HEK293 (cell line): ENCODE results near the gene TMEM179B.
A peak's percentile ranks its signal among the peaks of the same experiment; 100 is the strongest.

ENCODE experiments used
- CTCF ChIA-PET: fragments of 350-600 bp; formaldehyde crosslinking; extraction: SDS; loops from one replicate; lab custom pipeline; 2021; ENCODE audit warnings: antibody characterized with exemption; lab: Yijun Ruan, JAX
- POLR2A ChIA-PET: fragments of 300-600 bp; formaldehyde crosslinking; extraction: SDS; loops from one replicate; lab custom pipeline; 2020; ENCODE audit warnings: antibody characterized with exemption, inconsistent platforms; lab: Yijun Ruan, JAX
- H3K27ac ChIP-seq: fragments of 200-500 bp; sonication (Bioruptor generic); 2 replicates; pipeline ENCODE4 v1.5.1; 2014; ENCODE audit warnings: low read depth, low read length, control low read depth, inconsistent platforms; ENCODE audit errors: extremely low read depth
- H3K36me3 ChIP-seq, 2 experiments: fragments of 200-500 bp in 1 of 2; sonication (Bioruptor generic) in 1 of 2; 1 replicate in 1 of 2; 2 replicates in 1 of 2; pipeline ENCODE4 v1.5.1; 2014 to 2017; ENCODE audit warnings: inconsistent platforms in 2 of 2, low read length in 2 of 2; ENCODE audit not compliant: control insufficient read depth in 2 of 2, insufficient read depth in 1 of 2
- H3K4me1 ChIP-seq: fragments of 200-500 bp; sonication (Bioruptor generic); 2 replicates; pipeline ENCODE4 v1.5.1; 2014; ENCODE audit warnings: mild to moderate bottlenecking, low read length, inconsistent platforms; ENCODE audit not compliant: control insufficient read depth, insufficient read depth
- H3K4me3 ChIP-seq: 2 replicates; pipeline ENCODE4 v1.5.1; 2011; ENCODE audit warnings: low read depth, mild to moderate bottlenecking, control low read depth, low read length, moderate library complexity
- H3K9me3 ChIP-seq: fragments of 200-500 bp; sonication (Bioruptor generic); 2 replicates; pipeline ENCODE4 v1.5.1; 2014; ENCODE audit warnings: low read depth, low read length, inconsistent platforms; ENCODE audit not compliant: control insufficient read depth, insufficient read depth
- GFI1B ChIP-seq: fragments of 450-650 bp; formaldehyde crosslinking; IDR thresholded peaks from 2 replicates; pipeline ENCODE4 v1.5.1; 2016; ENCODE audit warnings: missing biosample characterization, missing genetic modification characterization
- GLIS2 ChIP-seq: fragments of 450-650 bp; formaldehyde crosslinking; IDR thresholded peaks from 2 replicates; pipeline ENCODE4 v1.5.1; 2016; ENCODE audit warnings: missing biosample characterization, missing genetic modification characterization
- KLF16 ChIP-seq: fragments of 450-650 bp; formaldehyde crosslinking; IDR thresholded peaks from 2 replicates; pipeline ENCODE4 v1.5.1; 2017; ENCODE audit warnings: missing biosample characterization, missing genetic modification characterization
- PRDM1 ChIP-seq: fragments of 450-650 bp; formaldehyde crosslinking; IDR thresholded peaks from 2 replicates; pipeline ENCODE4; 2016; ENCODE audit warnings: missing biosample characterization, missing genetic modification characterization
- SETDB1 ChIP-seq: IDR thresholded peaks from one replicate; pipeline ENCODE4 v1.6.1; 2017; ENCODE audit warnings: mild to moderate bottlenecking, low read length, moderate library complexity, mixed read lengths; ENCODE audit not compliant: insufficient read length
- SP2 ChIP-seq: fragments of 450-650 bp; formaldehyde crosslinking; IDR thresholded peaks from 2 replicates; pipeline ENCODE4 v1.5.1; 2016; ENCODE audit warnings: missing biosample characterization, missing genetic modification characterization
- TRIM28 ChIP-seq: IDR thresholded peaks from 2 replicates; pipeline ENCODE4 v1.6.1; 2011; ENCODE audit warnings: low read length, control low read depth, borderline replicate concordance
- YY1 ChIP-seq: fragments of 450-650 bp; formaldehyde crosslinking; IDR thresholded peaks from 2 replicates; pipeline ENCODE4 v1.5.1; 2018; ENCODE audit warnings: missing biosample characterization, missing genetic modification characterization
- ZBTB1 ChIP-seq: fragments of 450-650 bp; formaldehyde crosslinking; IDR thresholded peaks from 2 replicates; pipeline ENCODE4 v1.5.1; 2016; ENCODE audit warnings: missing biosample characterization, missing genetic modification characterization
- ZBTB21 ChIP-seq: fragments of 450-650 bp; formaldehyde crosslinking; IDR thresholded peaks from 2 replicates; pipeline ENCODE4 v1.5.1; 2017; ENCODE audit warnings: missing biosample characterization, missing genetic modification characterization
- ZBTB7A ChIP-seq: fragments of 450-650 bp; formaldehyde crosslinking; IDR thresholded peaks from 2 replicates; pipeline ENCODE4 v1.5.1; 2016; ENCODE audit warnings: low read depth, missing biosample characterization, missing genetic modification characterization
- ZFP3 ChIP-seq: fragments of 450-650 bp; formaldehyde crosslinking; IDR thresholded peaks from 2 replicates; pipeline ENCODE4 v1.5.1; 2016; ENCODE audit warnings: low read depth, missing biosample characterization, missing genetic modification characterization
- ZFP41 ChIP-seq: fragments of 450-650 bp; formaldehyde crosslinking; IDR thresholded peaks from 2 replicates; pipeline ENCODE4 v1.5.1; 2016; ENCODE audit warnings: missing biosample characterization, missing genetic modification characterization, borderline replicate concordance
- ZNF114 ChIP-seq: fragments of 450-650 bp; formaldehyde crosslinking; IDR thresholded peaks from 2 replicates; pipeline ENCODE4 v1.5.0; 2017; ENCODE audit warnings: missing biosample characterization, missing genetic modification characterization
- ZNF155 ChIP-seq: fragments of 450-650 bp; formaldehyde crosslinking; IDR thresholded peaks from 2 replicates; pipeline ENCODE4 v1.5.1; 2016; ENCODE audit warnings: missing biosample characterization, missing genetic modification characterization
- ZNF16 ChIP-seq: fragments of 450-650 bp; formaldehyde crosslinking; IDR thresholded peaks from 2 replicates; pipeline ENCODE4 v1.5.1; 2016; ENCODE audit warnings: low read depth, missing biosample characterization, missing genetic modification characterization
- ZNF174 ChIP-seq: fragments of 450-650 bp; formaldehyde crosslinking; IDR thresholded peaks from 2 replicates; pipeline ENCODE4 v1.5.0; 2017; ENCODE audit warnings: missing biosample characterization, mild to moderate bottlenecking, missing genetic modification characterization
- ZNF302 ChIP-seq: fragments of 450-650 bp; formaldehyde crosslinking; IDR thresholded peaks from 2 replicates; pipeline ENCODE4 v1.5.1; 2016; ENCODE audit warnings: missing biosample characterization, missing genetic modification characterization, low read depth
- ZNF37A ChIP-seq: fragments of 450-650 bp; IDR thresholded peaks from 2 replicates; pipeline ENCODE4 v1.5.1; 2018; ENCODE audit warnings: missing biosample characterization, missing genetic modification characterization
- ZNF510 ChIP-seq: fragments of 450-650 bp; formaldehyde crosslinking; IDR thresholded peaks from 2 replicates; pipeline ENCODE4 v1.5.1; 2018; ENCODE audit warnings: mild to moderate bottlenecking, missing genetic modification characterization, missing biosample characterization; ENCODE audit not compliant: insufficient replicate concordance
- ZNF530 ChIP-seq: fragments of 450-650 bp; formaldehyde crosslinking; IDR thresholded peaks from 2 replicates; pipeline ENCODE4 v1.5.1; 2016; ENCODE audit warnings: low read depth, missing biosample characterization, missing genetic modification characterization
- ZNF555 ChIP-seq: fragments of 450-650 bp; formaldehyde crosslinking; conservative IDR thresholded peaks from 2 replicates; pipeline ENCODE4 v1.5.1; 2017; ENCODE audit warnings: missing biosample characterization, mild to moderate bottlenecking, missing genetic modification characterization, inconsistent platforms
- ZNF571 ChIP-seq: fragments of 450-650 bp; formaldehyde crosslinking; IDR thresholded peaks from 2 replicates; pipeline ENCODE4 v1.5.0; 2017; ENCODE audit warnings: missing biosample characterization, missing genetic modification characterization
- ZNF585B ChIP-seq: fragments of 450-650 bp; formaldehyde crosslinking; IDR thresholded peaks from 2 replicates; pipeline ENCODE4 v1.5.1; 2016; ENCODE audit warnings: missing biosample characterization, missing genetic modification characterization
- ZNF670 ChIP-seq: fragments of 450-650 bp; formaldehyde crosslinking; IDR thresholded peaks from 2 replicates; pipeline ENCODE4 v1.5.1; 2016; ENCODE audit warnings: missing biosample characterization, missing genetic modification characterization, low read depth
- ZNF76 ChIP-seq: fragments of 450-650 bp; formaldehyde crosslinking; IDR thresholded peaks from 2 replicates; pipeline ENCODE4; 2016; ENCODE audit warnings: low read depth, missing biosample characterization, missing genetic modification characterization, borderline replicate concordance
- ZNF768 ChIP-seq: fragments of 450-650 bp; formaldehyde crosslinking; IDR thresholded peaks from 2 replicates; pipeline ENCODE4 v1.5.1; 2018; ENCODE audit warnings: missing biosample characterization, mild to moderate bottlenecking, missing genetic modification characterization
- ZNF785 ChIP-seq: fragments of 450-650 bp; formaldehyde crosslinking; IDR thresholded peaks from 2 replicates; pipeline ENCODE4 v1.5.1; 2016; ENCODE audit warnings: missing biosample characterization, missing genetic modification characterization
- ZNF837 ChIP-seq: fragments of 450-650 bp; formaldehyde crosslinking; IDR thresholded peaks from 2 replicates; pipeline ENCODE4 v1.5.1; 2016; ENCODE audit warnings: missing biosample characterization, missing genetic modification characterization
- ZSCAN23 ChIP-seq: fragments of 450-650 bp; formaldehyde crosslinking; IDR thresholded peaks from 2 replicates; pipeline ENCODE4 v1.5.1; 2016; ENCODE audit warnings: missing biosample characterization, missing genetic modification characterization
- TF ChIP-seq, protein P1 (sequence below): fragments of 450-650 bp; formaldehyde crosslinking; IDR thresholded peaks from 2 replicates; pipeline ENCODE4 v1.5.1; 2016; ENCODE audit warnings: missing biosample characterization, missing genetic modification characterization
- TF ChIP-seq, protein P2 (sequence below): sonication (generic); formaldehyde crosslinking; IDR thresholded peaks from 2 replicates; pipeline ENCODE4 v1.8.1; 2022; ENCODE audit warnings: mild to moderate bottlenecking, moderate library complexity, missing genetic modification reagents
- TF ChIP-seq, protein P3 (sequence below): fragments of 450-650 bp; IDR thresholded peaks from 2 replicates; pipeline ENCODE4 v1.5.1; 2018; ENCODE audit warnings: missing biosample characterization, missing genetic modification characterization

The TMEM179B gene

DNA sequence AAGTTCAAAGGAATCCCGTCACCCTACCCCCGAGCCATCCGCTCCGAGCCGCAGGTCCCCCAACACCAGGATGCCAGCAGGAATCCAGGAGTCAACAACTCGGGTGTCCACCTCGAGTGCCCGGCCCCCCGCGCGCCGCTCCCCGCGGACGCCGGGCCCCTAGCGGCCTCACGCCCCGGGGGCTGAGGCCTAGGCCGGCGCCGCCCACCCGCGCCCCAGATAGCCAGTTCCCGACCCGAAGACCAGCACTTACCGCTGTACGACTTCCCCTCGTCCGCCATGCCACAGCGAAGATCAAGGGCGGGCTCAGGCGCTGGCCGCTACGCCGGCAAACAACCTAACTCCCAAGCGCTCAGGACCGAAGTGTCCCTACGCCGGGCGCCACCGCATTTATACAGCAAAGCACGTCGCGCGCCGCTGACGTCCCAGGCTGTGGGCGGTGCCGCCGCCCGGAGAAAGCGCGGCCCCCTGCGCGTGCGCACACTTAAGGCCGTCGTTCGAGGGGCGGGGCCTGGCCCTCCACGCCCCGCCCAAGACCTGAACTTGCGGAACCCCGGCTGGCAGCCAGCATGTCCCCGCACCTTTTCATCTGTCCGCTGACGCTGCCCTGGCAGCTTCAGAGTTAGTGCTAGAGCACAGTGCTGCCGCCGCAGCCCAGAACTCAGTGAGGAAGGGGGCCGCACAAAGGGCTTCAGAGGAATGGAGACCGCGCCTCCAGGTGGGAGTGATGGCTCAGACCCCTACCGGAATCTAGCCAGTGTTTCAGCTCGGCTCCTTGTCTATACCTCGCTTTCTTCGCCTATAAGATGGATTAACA, 18.1 kb downstream of the TMEM179B start, which contains the start of gene NXF1:
Gene NXF1 (minus strand): TSS at position 365 of the 817 bp plus-strand sequence. CDS start 84 bp downstream, at position 281.
- POLR2A ChIA-PET = interaction anchor here (0.6 to 3.5 kb wide), 19 partner anchors 7 to 161 kb away, joined by 3 to 25 read pairs (median 6); partner anchors contain the start of genes C11orf98, CSKMT, HNRNPUL2 and POLR2G
- Histone ChIP-seq H3K4me1 (no peaks in the 10 kb centered on the region), H3K27ac (peak within 1 kb of the TSS; percentile 63), H3K36me3 (peaks cover 17 to 39% of the 10 kb centered on the region in 2 experiments), H3K9me3 (no peaks in the 10 kb centered on the region), H3K4me3 (peak within 1 kb of the TSS; percentile 84)
- CTCF ChIA-PET = no interaction called here
- TF ChIP-seq ZNF114 (no peak), ZNF530 (tag by site-specific recombination) (no peak), ZNF76 (tag by site-specific recombination) (peak; percentile 55; the same call in 1 of the 2 replicates), ZNF571 (tag by site-specific recombination) (no peak), ZBTB7A (tag by site-specific recombination) (no peak), ZNF768 (tag by site-specific recombination) (no peak), ZNF16 (tag by site-specific recombination) (no peak), ZNF670 (tag by site-specific recombination) (no peak), ZSCAN23 (tag by site-specific recombination) (no peak), SETDB1 (no peak), ZNF302 (tag by site-specific recombination) (no peak), KLF16 (tag by site-specific recombination) (peak; percentile 87), ZBTB1 (tag by site-specific recombination) (no peak), ZNF837 (tag by site-specific recombination) (no peak), ZNF585B (no peak), PRDM1 (tag by site-specific recombination) (no peak), ZFP3 (tag by site-specific recombination) (no peak), GFI1B (no peak), ZNF555 (no peak), TRIM28 (no peak), SP2 (tag by site-specific recombination) (peak; percentile 84), ZNF155 (tag by site-specific recombination) (no peak), ZNF510 (tag by site-specific recombination) (no peak), ZNF37A (no peak), GLIS2 (tag by site-specific recombination) (peak; percentile 48), ZNF174 (tag by site-specific recombination) (no peak), ZBTB21 (tag by site-specific recombination) (no peak), ZFP41 (tag by site-specific recombination) (no peak), ZNF785 (tag by site-specific recombination) (no peak), YY1 (peak; percentile 57; the same call in 1 of the 2 replicates)
- TF ChIP-seq, protein P1, sequence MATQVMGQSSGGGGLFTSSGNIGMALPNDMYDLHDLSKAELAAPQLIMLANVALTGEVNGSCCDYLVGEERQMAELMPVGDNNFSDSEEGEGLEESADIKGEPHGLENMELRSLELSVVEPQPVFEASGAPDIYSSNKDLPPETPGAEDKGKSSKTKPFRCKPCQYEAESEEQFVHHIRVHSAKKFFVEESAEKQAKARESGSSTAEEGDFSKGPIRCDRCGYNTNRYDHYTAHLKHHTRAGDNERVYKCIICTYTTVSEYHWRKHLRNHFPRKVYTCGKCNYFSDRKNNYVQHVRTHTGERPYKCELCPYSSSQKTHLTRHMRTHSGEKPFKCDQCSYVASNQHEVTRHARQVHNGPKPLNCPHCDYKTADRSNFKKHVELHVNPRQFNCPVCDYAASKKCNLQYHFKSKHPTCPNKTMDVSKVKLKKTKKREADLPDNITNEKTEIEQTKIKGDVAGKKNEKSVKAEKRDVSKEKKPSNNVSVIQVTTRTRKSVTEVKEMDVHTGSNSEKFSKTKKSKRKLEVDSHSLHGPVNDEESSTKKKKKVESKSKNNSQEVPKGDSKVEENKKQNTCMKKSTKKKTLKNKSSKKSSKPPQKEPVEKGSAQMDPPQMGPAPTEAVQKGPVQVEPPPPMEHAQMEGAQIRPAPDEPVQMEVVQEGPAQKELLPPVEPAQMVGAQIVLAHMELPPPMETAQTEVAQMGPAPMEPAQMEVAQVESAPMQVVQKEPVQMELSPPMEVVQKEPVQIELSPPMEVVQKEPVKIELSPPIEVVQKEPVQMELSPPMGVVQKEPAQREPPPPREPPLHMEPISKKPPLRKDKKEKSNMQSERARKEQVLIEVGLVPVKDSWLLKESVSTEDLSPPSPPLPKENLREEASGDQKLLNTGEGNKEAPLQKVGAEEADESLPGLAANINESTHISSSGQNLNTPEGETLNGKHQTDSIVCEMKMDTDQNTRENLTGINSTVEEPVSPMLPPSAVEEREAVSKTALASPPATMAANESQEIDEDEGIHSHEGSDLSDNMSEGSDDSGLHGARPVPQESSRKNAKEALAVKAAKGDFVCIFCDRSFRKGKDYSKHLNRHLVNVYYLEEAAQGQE (tag by site-specific recombination) = 0 out of 2 replicates have a peak, but pooled peaks have one; percentile 18
- TF ChIP-seq, protein P2, sequence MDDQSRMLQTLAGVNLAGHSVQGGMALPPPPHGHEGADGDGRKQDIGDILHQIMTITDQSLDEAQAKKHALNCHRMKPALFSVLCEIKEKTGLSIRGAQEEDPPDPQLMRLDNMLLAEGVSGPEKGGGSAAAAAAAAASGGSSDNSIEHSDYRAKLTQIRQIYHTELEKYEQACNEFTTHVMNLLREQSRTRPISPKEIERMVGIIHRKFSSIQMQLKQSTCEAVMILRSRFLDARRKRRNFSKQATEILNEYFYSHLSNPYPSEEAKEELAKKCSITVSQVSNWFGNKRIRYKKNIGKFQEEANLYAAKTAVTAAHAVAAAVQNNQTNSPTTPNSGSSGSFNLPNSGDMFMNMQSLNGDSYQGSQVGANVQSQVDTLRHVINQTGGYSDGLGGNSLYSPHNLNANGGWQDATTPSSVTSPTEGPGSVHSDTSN (CRISPR knock-in tag) = peak; percentile 66; the same call in 1 of the 2 replicates
- TF ChIP-seq, protein P3, sequence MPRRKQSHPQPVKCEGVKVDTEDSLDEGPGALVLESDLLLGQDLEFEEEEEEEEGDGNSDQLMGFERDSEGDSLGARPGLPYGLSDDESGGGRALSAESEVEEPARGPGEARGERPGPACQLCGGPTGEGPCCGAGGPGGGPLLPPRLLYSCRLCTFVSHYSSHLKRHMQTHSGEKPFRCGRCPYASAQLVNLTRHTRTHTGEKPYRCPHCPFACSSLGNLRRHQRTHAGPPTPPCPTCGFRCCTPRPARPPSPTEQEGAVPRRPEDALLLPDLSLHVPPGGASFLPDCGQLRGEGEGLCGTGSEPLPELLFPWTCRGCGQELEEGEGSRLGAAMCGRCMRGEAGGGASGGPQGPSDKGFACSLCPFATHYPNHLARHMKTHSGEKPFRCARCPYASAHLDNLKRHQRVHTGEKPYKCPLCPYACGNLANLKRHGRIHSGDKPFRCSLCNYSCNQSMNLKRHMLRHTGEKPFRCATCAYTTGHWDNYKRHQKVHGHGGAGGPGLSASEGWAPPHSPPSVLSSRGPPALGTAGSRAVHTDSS (tag by site-specific recombination) = no peak
